Sigmoid colon (tissue), 7 donors: ENCODE measurements around the gene ZCCHC14. TPM values are rescaled to one million over a fixed set of nuclear protein-coding genes. Genes with fewer than 3 reads are reported as not detected.
"Not testable (repeated sequence)": the region's sequence is repeated elsewhere in the genome, so short reads cannot be mapped to it uniquely, and the experiment has no call there.

Experiments
- DNase-seq: peaks from one replicate; pipeline ENCODE4 v3.0.0-alpha.2; 2019
- H3K27ac ChIP-seq, 4 donors: fragments of 200-600 bp; sonication (generic); one replicate each; pipeline ENCODE4 v1.5.1; 2016 to 2019; ENCODE audit warnings: mild to moderate bottlenecking in 1 of 4
- H3K27me3 ChIP-seq, 3 donors: fragments of 200-600 bp; sonication (generic); one replicate each; pipeline ENCODE4 v1.5.1; 2019; ENCODE audit warnings: mild to moderate bottlenecking in 1 of 3
- H3K36me3 ChIP-seq, 4 donors: fragments of 200-600 bp; sonication (generic); one replicate each; pipeline ENCODE4 v1.5.1; 2016 to 2019
- H3K4me1 ChIP-seq, 4 donors: fragments of 200-600 bp; sonication (generic); one replicate each; pipeline ENCODE4 v1.5.1; 2017 to 2019
- H3K4me3 ChIP-seq, 4 donors: fragments of 200-600 bp; sonication (generic); one replicate each; pipeline ENCODE4 v1.5.1; 2017 to 2019; ENCODE audit warnings: mild to moderate bottlenecking in 2 of 4, moderate library complexity in 1 of 4
- H3K9me3 ChIP-seq, 4 donors: fragments of 200-600 bp in 3 of 4; sonication (generic) in 3 of 4; one replicate each; pipeline versions ENCODE4 v1.5.1 to v1.6.1; 2013 to 2019
- CTCF ChIP-seq, 4 experiments: fragments of 450-650 bp in 3 of 4; fragments of 200-600 bp in 1 of 4; IDR thresholded peaks; one replicate each; pipeline ENCODE4 v1.5.1; 2016 to 2019; ENCODE audit warnings: antibody characterized with exemption in 4 of 4, mild to moderate bottlenecking in 3 of 4, moderate library complexity in 2 of 4
- EP300 ChIP-seq, 4 donors: sonication (generic); formaldehyde crosslinking; IDR thresholded peaks; one replicate each; pipeline ENCODE4 v1.6.1; 2017; ENCODE audit warnings: antibody characterized with exemption in 4 of 4
- POLR2A ChIP-seq, 2 donors: fragments of 450-650 bp; IDR thresholded peaks; one replicate each; pipeline ENCODE4 v1.6.1; 2016; ENCODE audit warnings: antibody characterized with exemption in 2 of 2, mild to moderate bottlenecking in 2 of 2, moderate library complexity in 2 of 2
- POLR2AphosphoS5 ChIP-seq, 4 donors: sonication (generic); formaldehyde crosslinking; IDR thresholded peaks; one replicate each; pipeline ENCODE4 v1.6.1; 2017; ENCODE audit warnings: antibody characterized with exemption in 4 of 4
- WGBS, 2 donors: extraction: QIAGEN DNeasy Blood & Tissue Kit; methylation state at CpG; one replicate each; pipeline ENCODE4 v1.1.7; 2013; 5-methylcytosine and 5-hydroxymethylcytosine counted together
- intact Hi-C: fragments of 100-400 bp; cut with DNase I; formaldehyde crosslinking; loops from one replicate; pipeline ENCODE4 v1.15.1; 2023
- polyA plus RNA-seq, 3 donors: library from polyadenylated mRNA; stranded (reverse); fragments of 200-250 nt; gene quantifications; one replicate each; pipeline ENCODE4 v1.2.3, GENCODE V29; 2013
- total RNA-seq, 4 donors: library from RNA; depleted of rRNA; stranded (reverse); fragments of >200 nt; gene quantifications; one replicate each; pipeline ENCODE4 v1.1.0, GENCODE V29; 2016
- donor health status: healthy with polysubstance abuse.
- donor health status: Bipolar disorder and iron deficiency.
- donor health status: healthy.

The ZCCHC14 gene
- total and polyA plus RNA-seq, 7 donors: 6.0 to 23.8 (median 11.8) TPM

GRCh38 chr16:87490799-87491521 is 1.9 kb downstream of the ZCCHC14 start:
- 14 to 47% methylated on average over 45 of the region's 45 CpGs for WGBS, 2 donors
- H3K4me1 ChIP-seq: peaks cover 2 to 61% (median 57%) of the 10 kb centered on the region in 4 donors
- not testable (repeated sequence) for H3K9me3 ChIP-seq, DNase-seq, H3K27me3 ChIP-seq, H3K36me3 ChIP-seq
- intact Hi-C loops: loop anchor here (5.0 kb wide), 4 partner anchors 44 to 174 kb away; partner anchors contain the start of genes C16orf95 and MAP1LC3B
- TF ChIP-seq POLR2AphosphoS5 (IDR thresholded peaks at IDR 0.05): peak in 1 of 4 donors; percentile 35
- H3K27ac ChIP-seq: peak overlapping the region; percentile 34 to 68 (median 68)
- H3K4me3 ChIP-seq: peak overlapping the region; percentile 36 to 64 (median 52)

- peak overlapping the region; percentile 34 to 68 (median 62) for H3K27ac ChIP-seq
- WGBS, 2 donors: 4 to 24% methylated on average over 16 of the region's 16 CpGs
- peaks cover 2 to 69% (median 64%) of the 10 kb centered on the region in 4 donors for H3K4me1 ChIP-seq
These were observed 2.6 kb downstream of the ZCCHC14 start for GRCh38 chr16:87490096-87490798.

GRCh38 chr16:87489434-87490045 is 3.3 kb downstream of the ZCCHC14 start:
- Histone ChIP-seq H3K27me3 (no peaks in the 10 kb centered on the region), H3K27ac (peak overlapping the region in 3 of 4 donors; percentile 22 to 68 (median 68)), H3K4me1 (peaks cover 2 to 76% (median 71%) of the 10 kb centered on the region in 4 donors), H3K4me3 (peak overlapping the region in 2 of 4 donors; percentile 53 to 64), H3K36me3 (no peaks in the 10 kb centered on the region), H3K9me3 (no peaks in the 10 kb centered on the region)
- DNase-seq: no peak
- no peak for TF ChIP-seq EP300 (IDR thresholded peaks at IDR 0.05)
- TF ChIP-seq CTCF (IDR thresholded peaks at IDR 0.05): no peak
- TF ChIP-seq POLR2AphosphoS5 (IDR thresholded peaks at IDR 0.05): no peak
- no peak for TF ChIP-seq POLR2A (IDR thresholded peaks at IDR 0.05)
- intact Hi-C loops: loop anchor here (5.0 kb wide), 4 partner anchors 42 to 172 kb away; partner anchors contain the start of genes C16orf95 and MAP1LC3B
- 30 to 62% methylated on average over 6 of the region's 6 CpGs for WGBS, 2 donors

More at GRCh38 chr16:87490096-87490798, 2.6 kb downstream of the ZCCHC14 start:
- no peak for TF ChIP-seq POLR2A (IDR thresholded peaks at IDR 0.05)
- Histone ChIP-seq H3K9me3 (no peaks in the 10 kb centered on the region), H3K4me3 (peak overlapping the region; percentile 36 to 64 (median 52)), H3K27me3 (no peaks in the 10 kb centered on the region), H3K36me3 (no peaks in the 10 kb centered on the region)
- intact Hi-C loops: loop anchor here (5.0 kb wide), 4 partner anchors 43 to 173 kb away; partner anchors contain the start of genes C16orf95 and MAP1LC3B
- DNase-seq: no peak

- H3K27me3 ChIP-seq, DNase-seq, intact Hi-C loops, H3K36me3 ChIP-seq, H3K9me3 ChIP-seq: not testable (repeated sequence)
- Histone ChIP-seq H3K4me3 (peak overlapping the region in 1 of 4 donors; percentile 64), H3K4me1 (peaks cover 2 to 81% (median 77%) of the 10 kb centered on the region in 4 donors), H3K27ac (peak overlapping the region in 2 of 4 donors; percentile 55 to 68)
- 24 to 48% methylated on average over 4 to 6 of the region's 6 CpGs for WGBS, 2 donors
These were observed 3.9 kb downstream of the ZCCHC14 start for GRCh38 chr16:87488960-87489359.

GRCh38 chr16:87487361-87487924 is 5.4 kb downstream of the ZCCHC14 start:
- TF ChIP-seq CTCF (IDR thresholded peaks at IDR 0.05) (no peak), EP300 (IDR thresholded peaks at IDR 0.05) (no peak), POLR2AphosphoS5 (IDR thresholded peaks at IDR 0.05) (no peak), POLR2A (IDR thresholded peaks at IDR 0.05) (no peak)
- 11 to 59% methylated on average over 24 of the region's 24 CpGs for WGBS, 2 donors
- Histone ChIP-seq H3K9me3 (no peaks in the 10 kb centered on the region), H3K27me3 (no peaks in the 10 kb centered on the region), H3K27ac (peak overlapping the region; percentile 31 to 60 (median 48)), H3K4me3 (peak overlapping the region in 1 of 4 donors; percentile 5), H3K36me3 (no peaks in the 10 kb centered on the region), H3K4me1 (peaks cover 0 to 78% (median 72%) of the 10 kb centered on the region in 4 donors)
- DNase-seq: no peak
- intact Hi-C loops: no loop called here
